ENCODE measurements around the gene SRSF11.

The SRSF11 gene

GRCh38 chr1:70220517-70221237 is 503 bp upstream of the SRSF11 start:
- no peak for DNase-seq (ENCODE audit: low read depth in 2 of 3, low spot score in 2 of 3)

- DNase-seq (ENCODE audit: low read depth in 2 of 3, low spot score in 2 of 3), result no peak
These were observed 1.6 kb downstream of the SRSF11 start for GRCh38 chr1:70222716-70223235.

- no peak for DNase-seq (ENCODE audit: low read depth in 2 of 3, low spot score in 2 of 3)
These were observed 3.8 kb downstream of the SRSF11 start for GRCh38 chr1:70224954-70225353.

GRCh38 chr1:70227439-70227838 is 6.3 kb downstream of the SRSF11 start:
- no peak for DNase-seq (ENCODE audit: low read depth in 2 of 3, low spot score in 2 of 3)

- no peak for DNase-seq (ENCODE audit: low read depth in 2 of 3, low spot score in 2 of 3)
These were observed 7.5 kb downstream of the SRSF11 start for GRCh38 chr1:70228670-70229069.

- no peak for DNase-seq (ENCODE audit: low read depth in 2 of 3, low spot score in 2 of 3)
These were observed 10.3 kb downstream of the SRSF11 start for GRCh38 chr1:70231475-70231874.

GRCh38 chr1:70234733-70235132 is 13.6 kb downstream of the SRSF11 start:
- DNase-seq (ENCODE audit: low read depth in 2 of 3, low spot score in 2 of 3), result no peak

- DNase-seq (ENCODE audit: low read depth in 2 of 3, low spot score in 2 of 3), result no peak
These were observed 18.8 kb downstream of the SRSF11 start for GRCh38 chr1:70239940-70240339.

GRCh38 chr1:70247122-70247521 is 25.9 kb downstream of the SRSF11 start:
- no peak for DNase-seq (ENCODE audit: low read depth in 2 of 3, low spot score in 2 of 3)

GRCh38 chr1:70247768-70248167 is 26.6 kb downstream of the SRSF11 start:
- DNase-seq (ENCODE audit: low read depth in 2 of 3, low spot score in 2 of 3), result no peak

GRCh38 chr1:70248729-70249128 is 27.5 kb downstream of the SRSF11 start:
- DNase-seq (ENCODE audit: low read depth in 2 of 3, low spot score in 2 of 3), result no peak

GRCh38 chr1:70256664-70257063 is 35.5 kb downstream of the SRSF11 start:
- DNase-seq (ENCODE audit: low read depth in 2 of 3, low spot score in 2 of 3), result no peak

- no peak for DNase-seq (ENCODE audit: low read depth in 2 of 3, low spot score in 2 of 3)
These were observed 43.7 kb downstream of the SRSF11 start for GRCh38 chr1:70264839-70265238.

GRCh38 chr1:70265946-70266345 is 44.8 kb downstream of the SRSF11 start:
- DNase-seq (ENCODE audit: low read depth in 2 of 3, low spot score in 2 of 3), result no peak

- DNase-seq (ENCODE audit: low read depth in 2 of 3, low spot score in 2 of 3), result no peak
These were observed 56.7 kb downstream of the SRSF11 start for GRCh38 chr1:70277875-70278274.

- DNase-seq (ENCODE audit: low read depth in 2 of 3, low spot score in 2 of 3), result no peak
These were observed 57.5 kb downstream of the SRSF11 start for GRCh38 chr1:70278710-70279109.

GRCh38 chr1:70284366-70284765 is 63.2 kb downstream of the SRSF11 start:
- no peak for DNase-seq (ENCODE audit: low read depth in 2 of 3, low spot score in 2 of 3)

GRCh38 chr1:70286453-70286852 is 65.3 kb downstream of the SRSF11 start:
- no peak for DNase-seq (ENCODE audit: low read depth in 2 of 3, low spot score in 2 of 3)

GRCh38 chr1:70288166-70288565 is 67.0 kb downstream of the SRSF11 start:
- DNase-seq (ENCODE audit: low read depth in 2 of 3, low spot score in 2 of 3), result no peak

GRCh38 chr1:70290218-70290617 is 69.0 kb downstream of the SRSF11 start:
- no peak for DNase-seq (ENCODE audit: low read depth in 2 of 3, low spot score in 2 of 3)

- no peak for DNase-seq (ENCODE audit: low read depth in 2 of 3, low spot score in 2 of 3)
These were observed 72.1 kb downstream of the SRSF11 start for GRCh38 chr1:70293186-70293843.

- DNase-seq (ENCODE audit: low read depth in 2 of 3, low spot score in 2 of 3), result no peak
These were observed 74.6 kb downstream of the SRSF11 start for GRCh38 chr1:70295749-70296148.

- no peak for DNase-seq (ENCODE audit: low read depth in 2 of 3, low spot score in 2 of 3)
These were observed 78.3 kb downstream of the SRSF11 start for GRCh38 chr1:70299472-70299871.

All from activated CD8-positive, alpha-beta memory T cell treated with anti-CD3 and anti-CD28 coated beads for 48 hours (primary cell).